ENCODE data around the gene PTPN12.

GRCh38 chr7:77536413-77537135, 521 bp upstream of the PTPN12 start:
- TF ChIP-seq CTCF (IDR thresholded peaks at IDR 0.05) = no peak
- TF ChIP-seq EP300 (IDR thresholded peaks at IDR 0.05) = no peak
- TF ChIP-seq POLR2A (IDR thresholded peaks at IDR 0.05) = peak in 1 of 2 donors; percentile 67
